Stimulated activated memory B cell treated with anti-CD40 and anti-IgM and Interleukin-4, amounts not matched to agents 10 μg/mL and 1 μg/mL and 100 μg/mL, for 72 hours (primary cell): ENCODE measurements around the gene POP7.

ENCODE experiments used
- ATAC-seq: fragments of 150-1000 bp; cut with Tn5 transposase; 2 replicates; pipeline ENCODE4 v1.10.0; 2021
- H3K27ac Mint-ChIP-seq: one replicate; pipeline ENCODE4 v1.8.0; 2022; ENCODE audit warnings: mild to moderate bottlenecking, mixed read lengths
- H3K27me3 Mint-ChIP-seq: one replicate; pipeline ENCODE4 v1.8.0; 2022; ENCODE audit warnings: mixed read lengths
- H3K36me3 Mint-ChIP-seq: one replicate; pipeline ENCODE4 v1.8.0; 2022; ENCODE audit warnings: mixed read lengths
- H3K4me1 Mint-ChIP-seq: one replicate; pipeline ENCODE4 v1.8.0; 2022; ENCODE audit warnings: mixed read lengths
- H3K4me3 Mint-ChIP-seq: one replicate; pipeline ENCODE4 v1.8.0; 2022; ENCODE audit warnings: mild to moderate bottlenecking, moderate library complexity, mixed read lengths
- H3K9me3 Mint-ChIP-seq: one replicate; pipeline ENCODE4 v1.8.0; 2022; ENCODE audit warnings: mixed read lengths

Gene POP7

DNA sequence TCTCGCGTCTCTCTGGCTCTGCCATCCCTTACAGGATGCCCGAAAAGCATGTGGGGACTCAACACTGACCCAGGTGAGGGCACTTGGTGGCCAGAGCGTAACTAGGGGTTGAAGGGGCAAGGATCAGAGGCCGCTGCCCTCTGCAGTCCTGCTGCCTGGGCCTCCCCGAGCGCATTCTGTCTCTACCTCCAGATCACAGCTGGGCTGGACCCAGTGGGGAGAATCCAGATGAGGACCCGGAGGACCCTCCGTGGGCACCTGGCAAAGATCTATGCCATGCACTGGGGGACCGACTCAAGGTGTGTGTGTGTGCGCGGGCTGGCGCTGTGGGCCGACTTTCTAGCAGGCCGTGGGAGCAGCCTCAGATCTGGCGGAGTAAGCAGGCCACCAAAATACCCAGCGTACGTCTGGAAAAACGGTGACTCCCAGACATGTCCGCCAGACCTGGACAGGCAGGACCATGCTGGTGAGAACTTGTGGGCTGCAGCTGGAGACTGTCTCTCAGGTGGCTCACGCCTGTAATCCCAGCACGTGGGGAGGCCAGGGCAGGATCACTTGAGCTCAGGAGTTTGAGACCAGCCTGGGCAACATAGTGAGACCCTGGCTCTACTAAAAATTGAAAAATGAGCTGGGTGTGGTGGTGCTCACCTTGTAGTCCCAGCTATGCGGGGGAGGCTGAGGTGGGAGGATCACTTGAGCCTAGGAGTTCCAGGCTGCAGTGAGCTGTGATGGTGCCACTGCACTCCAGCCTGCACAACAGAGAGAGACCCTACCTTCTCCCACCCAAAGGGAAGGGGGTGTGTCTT is 29.2 kb upstream of the POP7 start:
- peaks cover 29% of the 10 kb centered on the region for H3K4me1 Mint-ChIP-seq
- H3K27ac Mint-ChIP-seq = peak overlapping the region; percentile 71
- no peaks in the 10 kb centered on the region for H3K9me3 Mint-ChIP-seq
- no peak for ATAC-seq
- H3K4me3 Mint-ChIP-seq = peak overlapping the region; percentile 81
- H3K36me3 Mint-ChIP-seq = peaks cover 33% of the 10 kb centered on the region
- no peaks in the 10 kb centered on the region for H3K27me3 Mint-ChIP-seq

DNA sequence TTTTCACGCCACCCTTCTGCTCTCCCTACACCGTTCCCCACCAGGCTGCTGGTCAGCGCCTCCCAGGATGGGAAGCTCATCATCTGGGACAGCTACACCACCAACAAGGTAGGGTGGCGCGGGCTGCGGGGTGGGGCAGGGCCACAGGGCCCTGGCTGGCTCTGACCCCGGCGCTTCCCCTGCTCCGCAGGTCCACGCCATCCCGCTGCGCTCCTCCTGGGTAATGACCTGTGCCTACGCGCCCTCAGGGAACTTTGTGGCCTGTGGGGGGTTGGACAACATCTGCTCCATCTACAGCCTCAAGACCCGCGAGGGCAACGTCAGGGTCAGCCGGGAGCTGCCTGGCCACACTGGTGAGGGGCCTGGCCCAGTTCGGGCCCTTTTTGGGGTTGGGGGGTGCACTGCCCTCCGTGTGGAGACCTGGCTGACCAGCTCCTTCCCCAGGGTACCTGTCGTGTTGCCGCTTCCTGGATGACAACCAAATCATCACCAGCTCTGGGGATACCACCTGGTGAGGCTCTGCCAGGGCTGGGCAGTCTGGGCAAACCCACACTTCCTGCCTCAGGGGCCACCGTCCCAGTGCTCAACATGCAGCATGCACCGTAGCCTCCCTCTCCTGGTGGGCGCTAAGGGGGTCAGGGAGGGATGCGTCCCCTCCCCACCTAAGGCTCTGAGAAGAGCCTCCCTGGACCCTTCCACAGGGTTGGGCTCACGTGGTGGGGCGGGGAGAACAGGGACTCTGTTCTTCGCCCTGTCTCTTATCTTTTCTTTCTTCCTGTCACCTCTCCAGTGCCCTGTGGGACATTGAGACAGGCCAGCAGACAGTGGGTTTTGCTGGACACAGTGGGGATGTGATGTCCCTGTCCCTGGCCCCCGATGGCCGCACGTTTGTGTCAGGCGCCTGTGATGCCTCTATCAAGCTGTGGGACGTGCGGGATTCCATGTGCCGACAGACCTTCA is 28.3 kb upstream of the POP7 start:
- no peak for ATAC-seq
- peaks cover 33% of the 10 kb centered on the region for H3K36me3 Mint-ChIP-seq

DNA sequence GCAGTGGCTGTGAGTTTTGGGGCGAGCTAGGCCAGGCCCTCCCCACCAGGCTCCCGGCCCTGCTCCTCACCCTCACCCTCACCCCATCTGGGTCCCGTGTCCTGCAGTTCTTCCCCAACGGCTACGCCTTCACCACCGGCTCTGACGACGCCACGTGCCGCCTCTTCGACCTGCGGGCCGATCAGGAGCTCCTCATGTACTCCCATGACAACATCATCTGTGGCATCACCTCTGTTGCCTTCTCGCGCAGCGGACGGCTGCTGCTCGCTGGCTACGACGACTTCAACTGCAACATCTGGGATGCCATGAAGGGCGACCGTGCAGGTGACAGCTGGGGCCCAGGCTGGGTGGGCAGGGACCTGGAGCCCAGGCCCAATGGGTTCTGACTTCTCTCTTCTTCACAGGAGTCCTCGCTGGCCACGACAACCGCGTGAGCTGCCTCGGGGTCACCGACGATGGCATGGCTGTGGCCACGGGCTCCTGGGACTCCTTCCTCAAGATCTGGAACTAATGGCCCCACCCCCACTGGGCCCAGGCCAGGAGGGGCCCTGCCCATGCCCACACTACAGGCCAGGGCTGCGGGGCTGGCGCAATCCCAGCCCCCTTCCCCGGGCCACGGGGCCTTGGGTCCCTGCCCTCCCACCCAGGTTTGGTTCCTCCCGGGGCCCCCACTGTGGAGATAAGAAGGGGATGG is 27.5 kb upstream of the POP7 start:
- no peaks in the 10 kb centered on the region for H3K9me3 Mint-ChIP-seq
- no peak overlapping the region for H3K4me3 Mint-ChIP-seq
- peaks cover 38% of the 10 kb centered on the region for H3K36me3 Mint-ChIP-seq
- H3K27me3 Mint-ChIP-seq = no peaks in the 10 kb centered on the region
- ATAC-seq = no peak
- H3K4me1 Mint-ChIP-seq = peaks cover 23% of the 10 kb centered on the region
- H3K27ac Mint-ChIP-seq = peak overlapping the region; percentile 14

More for the DNA sequence above, 28.3 kb upstream of the POP7 start:
- no peaks in the 10 kb centered on the region for H3K9me3 Mint-ChIP-seq
- no peaks in the 10 kb centered on the region for H3K27me3 Mint-ChIP-seq
- peak overlapping the region; percentile 58 for H3K4me3 Mint-ChIP-seq
- H3K27ac Mint-ChIP-seq = peak overlapping the region; percentile 14
- H3K4me1 Mint-ChIP-seq = peaks cover 29% of the 10 kb centered on the region

DNA sequence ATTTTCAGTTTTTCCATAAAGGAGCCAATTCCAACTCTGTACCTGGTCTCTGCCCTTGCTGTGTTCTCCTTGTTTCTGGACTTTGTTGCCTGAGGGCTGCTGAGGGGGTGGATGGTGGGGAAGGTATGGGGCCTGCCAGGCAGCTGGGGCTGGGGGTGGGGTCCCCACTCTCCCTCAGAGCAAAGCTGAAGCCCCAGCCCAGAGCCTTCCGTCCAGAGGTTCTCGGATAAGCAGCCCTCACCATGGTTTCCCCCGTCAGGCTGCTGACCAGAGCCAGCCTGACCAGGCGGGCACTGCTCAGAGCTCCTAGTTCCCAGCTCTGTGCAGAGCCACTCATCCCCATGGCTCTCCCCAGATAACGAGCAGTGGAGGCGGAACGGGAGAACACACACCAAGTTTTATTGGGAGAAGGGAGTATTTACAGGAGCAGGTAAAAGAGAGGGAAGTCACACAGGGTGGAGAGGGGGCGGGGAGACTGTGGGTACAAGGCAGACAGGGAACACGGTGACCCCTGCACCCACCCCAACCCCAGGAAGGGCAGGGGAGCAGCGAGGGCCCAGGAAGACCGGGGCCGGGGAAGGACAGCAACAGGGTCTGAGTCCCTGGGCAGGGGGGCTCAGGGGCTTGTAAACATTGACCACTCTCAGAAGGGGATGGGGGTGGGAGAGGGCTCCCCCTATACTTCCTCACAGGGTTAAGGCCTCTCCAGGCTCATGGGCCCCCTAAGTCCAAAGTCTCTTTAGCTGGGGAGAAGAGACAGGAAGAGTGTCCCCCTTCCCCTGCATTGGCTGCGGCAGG is 26.6 kb upstream of the POP7 start:
- H3K36me3 Mint-ChIP-seq = peaks cover 39% of the 10 kb centered on the region

DNA sequence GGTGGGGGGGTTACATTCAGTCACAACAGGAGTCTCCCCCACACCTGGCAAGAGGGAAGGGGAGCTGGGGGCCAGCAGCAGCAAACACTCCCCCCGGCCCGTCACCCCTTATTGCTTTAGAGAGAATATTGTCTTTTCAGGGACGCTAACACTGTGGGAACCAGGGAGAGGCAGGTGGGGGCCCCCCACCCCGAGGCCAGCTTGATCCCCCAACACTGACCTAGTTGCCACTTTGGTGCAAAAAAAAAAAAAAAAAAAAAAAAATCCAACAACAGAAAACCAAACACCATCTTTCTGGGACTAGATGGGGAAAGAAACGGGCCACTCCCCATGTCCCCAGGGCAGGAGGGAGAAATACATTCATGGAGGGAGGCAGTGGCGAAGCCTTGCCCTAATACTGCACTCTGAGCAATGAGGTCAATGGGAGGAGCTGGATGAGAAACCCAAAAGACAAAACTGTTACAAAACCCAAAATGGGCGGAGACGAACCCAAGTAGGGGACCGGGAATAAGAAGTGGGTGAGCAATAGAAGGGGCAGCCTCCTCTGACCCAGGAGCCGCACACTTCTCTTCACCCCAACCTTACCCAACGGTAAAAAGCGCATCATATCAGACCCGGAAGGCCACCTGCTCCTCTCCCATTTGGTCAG is 25.9 kb upstream of the POP7 start:
- H3K4me1 Mint-ChIP-seq = peaks cover 23% of the 10 kb centered on the region
- H3K4me3 Mint-ChIP-seq = no peak overlapping the region
- no peak for ATAC-seq
- H3K9me3 Mint-ChIP-seq = no peaks in the 10 kb centered on the region
- no peaks in the 10 kb centered on the region for H3K27me3 Mint-ChIP-seq
- H3K36me3 Mint-ChIP-seq = peaks cover 40% of the 10 kb centered on the region
- no peak overlapping the region for H3K27ac Mint-ChIP-seq

More for the DNA sequence above, 26.6 kb upstream of the POP7 start:
- no peaks in the 10 kb centered on the region for H3K9me3 Mint-ChIP-seq
- ATAC-seq = no peak
- peaks cover 23% of the 10 kb centered on the region for H3K4me1 Mint-ChIP-seq
- H3K4me3 Mint-ChIP-seq = no peak overlapping the region
- H3K27me3 Mint-ChIP-seq = no peaks in the 10 kb centered on the region
- no peak overlapping the region for H3K27ac Mint-ChIP-seq

DNA sequence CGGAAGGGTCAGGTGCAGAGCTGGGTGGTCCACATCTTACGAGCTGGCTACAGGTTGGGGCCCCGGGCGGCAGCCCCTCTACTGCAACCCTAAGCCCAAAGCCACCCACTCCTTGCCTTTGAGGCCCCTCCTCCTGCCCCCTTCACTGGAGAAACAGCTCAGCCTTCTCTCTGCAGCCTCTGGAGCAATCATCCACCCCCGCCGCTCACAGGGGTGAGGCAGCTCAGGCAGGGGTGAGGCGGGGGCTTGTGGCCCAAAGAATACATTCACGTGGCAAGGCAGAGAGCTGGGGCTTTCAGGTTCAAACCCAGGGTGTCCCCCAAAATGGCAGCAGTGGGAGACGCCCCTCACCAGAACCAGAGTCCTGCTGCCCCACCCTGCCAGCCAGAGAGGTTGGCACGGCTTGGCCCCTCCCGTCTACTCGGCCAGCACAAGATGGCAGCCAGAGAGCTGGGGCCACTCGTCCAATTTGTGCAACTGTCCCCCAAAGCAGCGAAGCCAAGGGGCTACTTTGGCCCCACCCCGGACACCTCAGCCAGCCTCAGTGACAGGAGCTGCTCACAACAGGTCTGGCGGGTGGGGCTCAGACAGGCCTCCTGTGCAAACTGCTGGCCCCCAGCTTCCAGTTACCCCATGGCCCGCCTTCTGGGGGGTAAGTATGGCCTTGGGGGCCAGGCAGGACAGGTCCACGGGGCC is 25.2 kb upstream of the POP7 start:
- H3K4me1 Mint-ChIP-seq = peaks cover 23% of the 10 kb centered on the region
- H3K27me3 Mint-ChIP-seq = no peaks in the 10 kb centered on the region
- peaks cover 46% of the 10 kb centered on the region for H3K36me3 Mint-ChIP-seq
- H3K4me3 Mint-ChIP-seq = no peak overlapping the region
- H3K27ac Mint-ChIP-seq = no peak overlapping the region
- ATAC-seq = no peak
- H3K9me3 Mint-ChIP-seq = no peaks in the 10 kb centered on the region

DNA sequence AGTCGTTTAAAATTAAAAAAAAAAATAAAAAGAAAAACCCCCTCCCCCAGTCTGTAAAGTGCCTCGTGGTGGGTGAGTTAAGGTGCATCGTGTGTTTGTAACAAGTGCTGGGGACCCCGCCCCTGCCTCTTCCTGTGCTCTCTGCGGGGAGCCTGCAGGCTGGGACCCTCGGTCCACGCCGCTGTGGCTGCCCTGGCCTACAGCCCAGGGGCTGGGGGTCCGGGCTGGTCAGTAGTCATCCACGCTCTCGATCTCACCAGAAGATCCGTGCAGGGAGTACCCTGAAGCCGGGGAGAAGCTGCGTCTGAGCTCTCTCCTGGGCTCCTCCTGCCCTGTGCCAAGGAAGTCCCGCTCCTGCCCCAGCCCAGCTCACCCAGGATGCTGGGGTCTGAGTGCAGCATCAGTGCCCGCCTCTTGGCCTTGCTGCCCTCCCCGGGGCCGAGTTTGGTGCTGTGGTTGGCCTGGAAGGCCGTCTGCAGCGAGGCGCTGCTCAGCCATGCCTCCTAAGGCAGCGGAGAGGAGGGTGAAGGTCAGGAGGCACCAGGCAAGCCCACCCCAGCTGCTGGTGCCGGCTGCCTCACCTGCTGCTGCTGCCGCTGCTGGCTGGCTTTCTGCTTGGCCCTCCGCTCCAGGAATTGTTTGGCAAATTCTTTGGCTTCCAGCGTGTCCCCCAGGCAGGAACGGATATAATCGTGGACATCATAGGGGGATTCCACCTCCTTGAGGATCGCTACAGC is 24.3 kb upstream of the POP7 start:
- Mint-ChIP-seq H3K27ac (no peak overlapping the region), H3K9me3 (no peaks in the 10 kb centered on the region)
- ATAC-seq = no peak

DNA sequence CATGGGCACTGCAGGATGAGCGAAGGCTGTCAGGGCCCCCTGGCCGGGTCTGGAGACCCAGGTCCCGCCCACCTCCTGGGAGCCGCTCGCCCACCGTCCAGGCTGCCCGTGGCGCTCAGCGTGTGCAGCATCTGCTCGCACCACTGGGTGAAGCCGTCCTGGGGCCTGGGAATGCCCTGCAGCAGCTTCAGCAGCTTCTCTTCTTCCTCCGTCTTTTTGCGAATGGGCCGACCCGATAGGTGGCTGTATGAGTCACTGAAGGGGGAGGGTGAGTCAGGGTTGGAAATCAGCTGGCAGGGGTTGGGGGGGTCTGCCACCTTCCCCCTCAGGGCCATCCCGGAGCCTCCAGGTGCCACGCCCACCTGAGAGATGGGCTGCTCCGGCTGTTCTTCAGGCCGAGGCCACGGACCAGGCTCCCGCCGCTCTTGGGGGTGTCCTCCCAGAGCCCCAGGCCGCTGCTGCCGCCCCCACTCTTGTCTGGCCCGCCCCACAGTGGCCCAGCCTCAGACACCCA is 23.6 kb upstream of the POP7 start:
- no peak for ATAC-seq
- peaks cover 16% of the 10 kb centered on the region for H3K4me1 Mint-ChIP-seq
- H3K36me3 Mint-ChIP-seq = peaks cover 52% of the 10 kb centered on the region
- no peak overlapping the region for H3K27ac Mint-ChIP-seq
- no peaks in the 10 kb centered on the region for H3K27me3 Mint-ChIP-seq
- H3K4me3 Mint-ChIP-seq = no peak overlapping the region
- H3K9me3 Mint-ChIP-seq = no peaks in the 10 kb centered on the region

More for the DNA sequence above, 24.3 kb upstream of the POP7 start:
- Mint-ChIP-seq H3K4me3 (no peak overlapping the region), H3K36me3 (peaks cover 52% of the 10 kb centered on the region), H3K4me1 (peaks cover 18% of the 10 kb centered on the region), H3K27me3 (no peaks in the 10 kb centered on the region)

DNA sequence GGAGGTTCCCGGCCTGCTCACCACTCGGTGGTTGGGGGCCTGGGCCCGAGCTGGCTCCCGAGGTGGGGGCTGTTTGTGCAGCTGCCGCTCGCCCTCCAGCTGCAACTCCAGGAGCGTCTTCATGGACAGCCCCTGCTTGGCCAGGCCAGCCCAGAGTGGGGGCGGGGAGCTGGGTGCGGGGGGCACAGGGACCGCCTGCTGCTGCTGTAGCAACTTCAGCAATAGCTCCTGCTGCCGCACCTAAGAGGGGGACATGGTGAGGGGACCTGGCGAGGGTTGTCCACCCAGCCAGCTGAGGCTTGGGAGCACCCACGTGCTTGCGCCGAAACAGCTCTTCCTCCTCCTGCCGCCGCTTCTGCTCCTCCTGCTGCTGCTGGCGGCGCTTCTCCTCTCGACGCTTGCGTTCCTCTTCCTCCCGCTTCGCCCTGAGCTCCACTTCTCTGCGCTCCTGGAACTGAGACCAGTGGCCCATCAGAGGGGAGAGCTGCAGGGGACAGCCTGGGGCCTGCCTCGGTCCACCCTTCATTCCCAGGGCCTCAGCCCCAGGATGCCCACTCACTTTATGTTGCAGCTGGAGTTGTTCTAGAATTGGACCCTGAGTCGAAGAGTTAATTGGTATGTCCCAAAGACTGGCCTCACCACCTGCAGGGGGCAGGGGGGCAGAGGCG is 22.8 kb upstream of the POP7 start:
- H3K4me1 Mint-ChIP-seq = peaks cover 16% of the 10 kb centered on the region
- no peaks in the 10 kb centered on the region for H3K27me3 Mint-ChIP-seq
- H3K4me3 Mint-ChIP-seq = no peak overlapping the region
- H3K36me3 Mint-ChIP-seq = peaks cover 53% of the 10 kb centered on the region
- H3K9me3 Mint-ChIP-seq = no peaks in the 10 kb centered on the region
- H3K27ac Mint-ChIP-seq = no peak overlapping the region
- no peak for ATAC-seq

DNA sequence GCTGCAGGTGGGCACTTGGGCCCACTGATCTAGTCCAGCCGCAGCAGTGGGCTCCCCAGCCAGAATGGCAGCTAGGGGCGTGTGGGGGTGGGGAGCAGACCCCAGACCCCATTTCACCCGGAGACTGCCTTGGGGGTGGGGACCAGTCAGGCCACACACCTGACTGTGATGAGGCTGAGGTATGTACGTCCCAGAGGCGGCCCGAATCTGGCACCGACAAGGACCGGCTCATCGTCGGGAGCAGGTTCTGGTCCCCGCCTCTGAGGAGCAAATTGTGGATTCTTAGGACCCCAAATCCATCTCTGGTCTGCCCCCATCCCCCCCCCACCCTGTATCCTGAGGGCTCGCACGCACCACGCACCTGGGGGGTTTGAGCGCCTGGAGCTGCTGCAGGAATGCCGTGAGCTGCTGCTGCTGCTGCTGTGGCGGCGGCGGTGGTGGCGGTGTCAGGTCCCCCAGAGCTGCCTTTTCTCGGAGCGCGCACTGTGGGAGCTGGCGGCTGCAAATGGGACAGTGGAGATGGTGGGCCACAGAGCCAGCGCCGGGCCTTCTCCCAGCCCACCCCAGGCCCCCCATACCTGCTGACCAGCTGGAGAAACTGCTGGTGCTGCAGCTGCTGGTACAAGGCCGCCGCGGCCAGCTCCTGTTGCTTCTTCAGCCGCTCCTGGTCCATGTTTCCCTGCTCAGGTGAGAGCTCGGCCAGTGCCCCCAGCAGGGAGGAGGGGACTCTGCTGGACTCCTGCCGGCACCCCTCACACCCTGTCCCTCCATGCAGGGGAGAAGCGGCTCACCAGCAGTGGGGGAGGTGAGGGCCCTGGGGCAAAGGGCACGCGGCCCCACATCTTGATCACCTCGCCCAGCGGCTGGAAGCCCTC is 22.0 kb upstream of the POP7 start:
- H3K9me3 Mint-ChIP-seq = no peaks in the 10 kb centered on the region
- peaks cover 49% of the 10 kb centered on the region for H3K36me3 Mint-ChIP-seq
- H3K4me3 Mint-ChIP-seq = no peak overlapping the region
- no peak for ATAC-seq
- H3K27me3 Mint-ChIP-seq = no peaks in the 10 kb centered on the region
- H3K4me1 Mint-ChIP-seq = peaks cover 17% of the 10 kb centered on the region
- H3K27ac Mint-ChIP-seq = no peak overlapping the region

DNA sequence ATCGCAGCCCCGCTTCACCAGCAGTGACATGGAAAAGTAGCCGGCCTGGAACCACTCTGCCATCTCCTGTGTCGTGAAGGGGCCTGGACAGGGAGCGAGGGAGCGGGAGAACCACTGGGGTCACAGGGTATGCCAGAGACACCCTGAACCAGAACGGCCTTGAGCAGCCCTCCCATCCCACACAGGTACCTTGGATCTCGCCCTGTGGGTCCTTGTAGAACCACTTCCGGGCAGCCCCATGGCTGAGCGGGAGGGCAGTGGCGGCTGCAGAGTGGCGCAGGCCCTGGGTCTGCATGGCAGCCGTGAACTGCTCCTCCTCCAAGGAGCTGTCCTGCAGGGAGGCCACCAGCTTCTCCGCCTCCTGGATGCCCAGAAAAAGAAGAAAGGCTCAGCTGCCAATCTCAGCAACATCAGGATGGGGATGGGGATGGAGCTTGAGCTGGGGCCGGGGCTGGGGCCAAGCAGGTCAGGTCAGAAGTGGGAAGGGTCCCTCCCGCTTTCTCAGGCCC is 21.3 kb upstream of the POP7 start:
- H3K36me3 Mint-ChIP-seq = peaks cover 47% of the 10 kb centered on the region
- no peak overlapping the region for H3K4me3 Mint-ChIP-seq
- ATAC-seq = no peak
- H3K9me3 Mint-ChIP-seq = no peaks in the 10 kb centered on the region
- peaks cover 18% of the 10 kb centered on the region for H3K4me1 Mint-ChIP-seq
- no peak overlapping the region for H3K27ac Mint-ChIP-seq
- H3K27me3 Mint-ChIP-seq = no peaks in the 10 kb centered on the region
